OCI-LY3 (cell line): ENCODE measurements around the gene RBP4.

Source experiments
- H2AFZ ChIP-seq: fragments of 200-600, 300-600 bp; shearing (Covaris generic); 2 replicates; pipeline ENCODE4 v1.6.0; 2014; ENCODE audit warnings: antibody characterized with exemption, low read depth, low read length
- H3K27ac ChIP-seq: fragments of 200-600, 300-600 bp; sonication (generic); 2 replicates; pipeline ENCODE4 v1.5.1; 2014; ENCODE audit warnings: mild to moderate bottlenecking, low read length, moderate library complexity, mixed read lengths
- H3K27me3 ChIP-seq: fragments of 200-600, 300-600 bp; sonication (generic); 2 replicates; pipeline ENCODE4 v1.6.1; 2014; ENCODE audit warnings: low read depth, low read length, mixed read lengths
- H3K36me3 ChIP-seq: fragments of 200-600, 300-600 bp; sonication (generic); replicated peaks from 2 replicates; pipeline ENCODE3; 2014; ENCODE audit warnings: low read depth, low read length, mixed read lengths
- H3K4me1 ChIP-seq: fragments of 300-600, 200-600 bp; sonication (generic); 2 replicates; pipeline ENCODE4 v1.6.1; 2014; ENCODE audit warnings: low read length, mixed read lengths
- H3K4me2 ChIP-seq: fragments of 200-600, 300-600 bp; sonication (generic); 2 replicates; pipeline ENCODE4 v1.6.1; 2014; ENCODE audit warnings: low read length, mixed read lengths
- H3K4me3 ChIP-seq: fragments of 300-600, 200-600 bp; sonication (generic); 2 replicates; pipeline ENCODE4 v1.5.1; 2014; ENCODE audit warnings: antibody characterized with exemption, mild to moderate bottlenecking, low read length, moderate library complexity
- H3K79me2 ChIP-seq: fragments of 300-600, 200-600 bp; shearing (Covaris generic); 2 replicates; pipeline ENCODE4 v1.6.1; 2014; ENCODE audit warnings: mild to moderate bottlenecking, low read length, mixed read lengths
- H3K9ac ChIP-seq: fragments of 300-600, 200-600 bp; shearing (Covaris generic); 2 replicates; pipeline ENCODE4 v1.6.0; 2014; ENCODE audit warnings: mild to moderate bottlenecking, low read length, moderate library complexity
- H3K9me3 ChIP-seq: fragments of 200-600, 300-600 bp; shearing (Covaris generic); 2 replicates; pipeline ENCODE4 v1.6.1; 2014; ENCODE audit warnings: low read length, mixed read lengths; ENCODE audit not compliant: insufficient read depth
- H4K20me1 ChIP-seq: fragments of 200-600, 300-600 bp; sonication (generic); 2 replicates; pipeline ENCODE4 v1.6.1; 2016; ENCODE audit warnings: low read length, mixed read lengths; ENCODE audit not compliant: insufficient read depth
- CTCF ChIP-seq: fragments of 200-600, 300-600 bp; sonication (generic); IDR thresholded peaks from 2 replicates; pipeline ENCODE4 v1.5.1; 2014; ENCODE audit warnings: antibody characterized with exemption, low read length, low read depth
- EZH2phosphoT487 ChIP-seq: fragments of 200-600 bp; shearing (Covaris generic); IDR thresholded peaks from 2 replicates; pipeline ENCODE4 v1.6.1; 2018; ENCODE audit warnings: antibody characterized with exemption, mixed run types, low read depth

Gene RBP4

GRCh38 chr10:93599778-93600177 is 1.3 kb downstream of the RBP4 start:
- Histone ChIP-seq H3K9me3 (no peaks in the 10 kb centered on the region), H3K4me2 (no peak overlapping the region), H4K20me1 (no peaks in the 10 kb centered on the region), H3K9ac (no peak overlapping the region), H3K4me1 (no peaks in the 10 kb centered on the region), H2AFZ (no peak overlapping the region), H3K27ac (no peak overlapping the region), H3K36me3 (no peaks in the 10 kb centered on the region), H3K27me3 (no peaks in the 10 kb centered on the region), H3K79me2 (no peaks in the 10 kb centered on the region), H3K4me3 (no peak overlapping the region)
- no peak for TF ChIP-seq EZH2phosphoT487

- Histone ChIP-seq H3K36me3 (no peaks in the 10 kb centered on the region), H3K4me1 (no peaks in the 10 kb centered on the region), H2AFZ (no peak overlapping the region), H3K4me2 (no peak overlapping the region), H3K27me3 (no peaks in the 10 kb centered on the region), H3K9ac (no peak overlapping the region), H3K79me2 (no peaks in the 10 kb centered on the region), H3K4me3 (no peak overlapping the region), H4K20me1 (no peaks in the 10 kb centered on the region), H3K27ac (no peak overlapping the region), H3K9me3 (no peaks in the 10 kb centered on the region)
- no peak for TF ChIP-seq CTCF
- TF ChIP-seq EZH2phosphoT487 = no peak
Measured at GRCh38 chr10:93599335-93599734, 1.7 kb downstream of the RBP4 start.

- no peaks in the 10 kb centered on the region for H3K4me1 ChIP-seq
- H3K27me3 ChIP-seq = no peaks in the 10 kb centered on the region
- H3K9me3 ChIP-seq = no peaks in the 10 kb centered on the region
- no peaks in the 10 kb centered on the region for H3K79me2 ChIP-seq
- H3K27ac ChIP-seq = no peak overlapping the region
- no peaks in the 10 kb centered on the region for H3K36me3 ChIP-seq
- H3K4me3 ChIP-seq = no peak overlapping the region
- no peaks in the 10 kb centered on the region for H4K20me1 ChIP-seq
- no peak overlapping the region for H3K9ac ChIP-seq
- H2AFZ ChIP-seq = no peak overlapping the region
- no peak overlapping the region for H3K4me2 ChIP-seq
- TF ChIP-seq CTCF (no peak), EZH2phosphoT487 (no peak)
Measured at GRCh38 chr10:93598157-93598556, 2.9 kb downstream of the RBP4 start.

GRCh38 chr10:93597075-93597599 is 3.9 kb downstream of the RBP4 start:
- H3K27ac ChIP-seq = no peak overlapping the region
- H3K4me1 ChIP-seq = no peaks in the 10 kb centered on the region
- no peaks in the 10 kb centered on the region for H4K20me1 ChIP-seq

More at GRCh38 chr10:93597075-93597599, 3.9 kb downstream of the RBP4 start:
- H2AFZ ChIP-seq = no peak overlapping the region
- H3K36me3 ChIP-seq = no peaks in the 10 kb centered on the region
- H3K27me3 ChIP-seq = no peaks in the 10 kb centered on the region
- H3K4me3 ChIP-seq = no peak overlapping the region
- TF ChIP-seq EZH2phosphoT487 (no peak), CTCF (no peak)
- no peaks in the 10 kb centered on the region for H3K9me3 ChIP-seq
- no peaks in the 10 kb centered on the region for H3K79me2 ChIP-seq
- H3K9ac ChIP-seq = no peak overlapping the region
- H3K4me2 ChIP-seq = no peak overlapping the region
